Limb (tissue), 2 donors: ENCODE measurements around the gene TMEM134.
A peak's percentile ranks its signal among the peaks of the same experiment; 100 is the strongest.
"Not testable (repeated sequence)": the region's sequence is repeated elsewhere in the genome, so short reads cannot be mapped to it uniquely, and the experiment has no call there.

Source experiments
- DNase-seq, 2 donors: peaks; one replicate each; pipeline ENCODE4 v3.0.0-alpha.2; 2016; ENCODE audit errors: extremely low spot score in 2 of 2

TMEM134 gene

GRCh38 chr11:67438158-67438902 is 30.7 kb downstream of the TMEM134 start:
- DNase-seq: no peak

GRCh38 chr11:67437809-67438157 is 31.3 kb downstream of the TMEM134 start:
- no peak for DNase-seq

- peak in 1 of 2 donors; percentile 51 for DNase-seq
Measured at GRCh38 chr11:67437082-67437808, 31.8 kb downstream of the TMEM134 start, which contains the start of gene PTPRCAP. PTPRCAP (minus strand) TSS chr11:67437682; CDS start chr11:67437619, 63 bp downstream.

GRCh38 chr11:67436459-67437081 is 32.5 kb downstream of the TMEM134 start:
- no peak for DNase-seq

GRCh38 chr11:67435727-67436458 is 33.2 kb downstream of the TMEM134 start:
- DNase-seq: no peak

- no peak for DNase-seq
Measured at GRCh38 chr11:67435031-67435726, 33.9 kb downstream of the TMEM134 start.

GRCh38 chr11:67434395-67434881 is 34.6 kb downstream of the TMEM134 start:
- DNase-seq: no peak

GRCh38 chr11:67433536-67434394 is 35.3 kb downstream of the TMEM134 start:
- DNase-seq: no peak

GRCh38 chr11:67432655-67433349 is 36.2 kb downstream of the TMEM134 start:
- DNase-seq: no peak

GRCh38 chr11:67431346-67432249 is 37.5 kb downstream of the TMEM134 start:
- DNase-seq: no peak

GRCh38 chr11:67429722-67430121 is 39.3 kb downstream of the TMEM134 start:
- no peak for DNase-seq

GRCh38 chr11:67429038-67429668 is 39.9 kb downstream of the TMEM134 start:
- DNase-seq: no peak

GRCh38 chr11:67428052-67429001 is 40.7 kb downstream of the TMEM134 start, which contains the start of gene RPS6KB2:
RPS6KB2 (plus strand) TSS chr11:67428494; CDS start chr11:67428546, 52 bp downstream.
- DNase-seq: peak; percentile 97 to 100

- DNase-seq: not testable (repeated sequence)
Measured at GRCh38 chr11:67427364-67427859, 41.6 kb downstream of the TMEM134 start.

- no peak for DNase-seq
Measured at GRCh38 chr11:67423891-67424613, 45.0 kb downstream of the TMEM134 start.

- DNase-seq: no peak
Measured at GRCh38 chr11:67423466-67423865, 45.6 kb downstream of the TMEM134 start.
